ENCODE data around the gene KRTAP10-9. TPM values are rescaled to one million over a fixed set of nuclear protein-coding genes. Genes with fewer than 3 reads are reported as not detected.
"Not testable (repeated sequence)": the region's sequence is repeated elsewhere in the genome, so short reads cannot be mapped to it uniquely, and the experiment has no call there.

KRTAP10-9 gene
- total and polyA plus RNA-seq, 10 donors: not detected

GRCh38 chr21:44603911-44604310, 23.0 kb upstream of the KRTAP10-9 start:
- DNase-seq: no peak
- WGBS, 5 donors: 75 to 90% (median 87%) methylated on average over 8 of the region's 8 CpGs
- Histone ChIP-seq H3K4me1 (no peaks in the 10 kb centered on the region), H3K27ac (no peak overlapping the region), H3K9me3 (peaks cover 0 to 24% (median 3%) of the 10 kb centered on the region in 8 donors), H3K4me3 (no peak overlapping the region), H3K27me3 (replicated peaks in 1 of 7) (peaks cover 0 to 42% (median 21%) of the 10 kb centered on the region in 7 donors), H3K36me3 (no peaks in the 10 kb centered on the region)
- TF ChIP-seq POLR2AphosphoS5 (IDR thresholded peaks at IDR 0.05): no peak
- TF ChIP-seq, protein P1, sequence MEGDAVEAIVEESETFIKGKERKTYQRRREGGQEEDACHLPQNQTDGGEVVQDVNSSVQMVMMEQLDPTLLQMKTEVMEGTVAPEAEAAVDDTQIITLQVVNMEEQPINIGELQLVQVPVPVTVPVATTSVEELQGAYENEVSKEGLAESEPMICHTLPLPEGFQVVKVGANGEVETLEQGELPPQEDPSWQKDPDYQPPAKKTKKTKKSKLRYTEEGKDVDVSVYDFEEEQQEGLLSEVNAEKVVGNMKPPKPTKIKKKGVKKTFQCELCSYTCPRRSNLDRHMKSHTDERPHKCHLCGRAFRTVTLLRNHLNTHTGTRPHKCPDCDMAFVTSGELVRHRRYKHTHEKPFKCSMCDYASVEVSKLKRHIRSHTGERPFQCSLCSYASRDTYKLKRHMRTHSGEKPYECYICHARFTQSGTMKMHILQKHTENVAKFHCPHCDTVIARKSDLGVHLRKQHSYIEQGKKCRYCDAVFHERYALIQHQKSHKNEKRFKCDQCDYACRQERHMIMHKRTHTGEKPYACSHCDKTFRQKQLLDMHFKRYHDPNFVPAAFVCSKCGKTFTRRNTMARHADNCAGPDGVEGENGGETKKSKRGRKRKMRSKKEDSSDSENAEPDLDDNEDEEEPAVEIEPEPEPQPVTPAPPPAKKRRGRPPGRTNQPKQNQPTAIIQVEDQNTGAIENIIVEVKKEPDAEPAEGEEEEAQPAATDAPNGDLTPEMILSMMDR (IDR thresholded peaks at IDR 0.05 in 8 of 11, conservative IDR thresholded peaks at IDR 0.05 in 3 of 11): no peak
- no peak for TF ChIP-seq POLR2A (IDR thresholded peaks at IDR 0.05)
- intact Hi-C loops (cut with DNase I; ENCODE audit: low total_unique reads): loop anchor here (5.0 kb wide), 1 partner anchor 128 kb away; no protein-coding TSS in a partner anchor

GRCh38 chr21:44606495-44606894, 20.4 kb upstream of the KRTAP10-9 start:
- intact Hi-C loops (cut with DNase I; ENCODE audit: low total_unique reads): no loop called here
- H3K27ac ChIP-seq: no peak overlapping the region
- TF ChIP-seq POLR2AphosphoS5 (IDR thresholded peaks at IDR 0.05) (no peak), POLR2A (IDR thresholded peaks at IDR 0.05) (no peak)
- TF ChIP-seq, protein P1 (IDR thresholded peaks at IDR 0.05 in 8 of 11, conservative IDR thresholded peaks at IDR 0.05 in 3 of 11): no peak
- H3K9me3 ChIP-seq: peaks cover 0 to 46% (median 29%) of the 10 kb centered on the region in 8 donors
- no peaks in the 10 kb centered on the region for H3K36me3 ChIP-seq
- no peaks in the 10 kb centered on the region for H3K4me1 ChIP-seq
- DNase-seq: no peak
- H3K27me3 ChIP-seq (replicated peaks in 1 of 7): peaks cover 0 to 25% (median 15%) of the 10 kb centered on the region in 7 donors
- 72 to 84% (median 78%) methylated on average over 4 of the region's 4 CpGs for WGBS, 5 donors
- H3K4me3 ChIP-seq: no peak overlapping the region

GRCh38 chr21:44609193-44609592, 17.7 kb upstream of the KRTAP10-9 start:
- H3K36me3 ChIP-seq: no peaks in the 10 kb centered on the region
- H3K27ac ChIP-seq: no peak overlapping the region
- no peak for DNase-seq
- no peak overlapping the region for H3K4me3 ChIP-seq
- H3K9me3 ChIP-seq: peaks cover 0 to 50% (median 35%) of the 10 kb centered on the region in 8 donors
- intact Hi-C loops (cut with DNase I; ENCODE audit: low total_unique reads): no loop called here
- peaks cover 0 to 19% (median 0%) of the 10 kb centered on the region in 7 donors for H3K27me3 ChIP-seq (replicated peaks in 1 of 7)
- no peaks in the 10 kb centered on the region for H3K4me1 ChIP-seq
- TF ChIP-seq, protein P1 (IDR thresholded peaks at IDR 0.05 in 8 of 11, conservative IDR thresholded peaks at IDR 0.05 in 3 of 11): no peak
- no peak for TF ChIP-seq POLR2A (IDR thresholded peaks at IDR 0.05)
- TF ChIP-seq POLR2AphosphoS5 (IDR thresholded peaks at IDR 0.05): no peak

DNA sequence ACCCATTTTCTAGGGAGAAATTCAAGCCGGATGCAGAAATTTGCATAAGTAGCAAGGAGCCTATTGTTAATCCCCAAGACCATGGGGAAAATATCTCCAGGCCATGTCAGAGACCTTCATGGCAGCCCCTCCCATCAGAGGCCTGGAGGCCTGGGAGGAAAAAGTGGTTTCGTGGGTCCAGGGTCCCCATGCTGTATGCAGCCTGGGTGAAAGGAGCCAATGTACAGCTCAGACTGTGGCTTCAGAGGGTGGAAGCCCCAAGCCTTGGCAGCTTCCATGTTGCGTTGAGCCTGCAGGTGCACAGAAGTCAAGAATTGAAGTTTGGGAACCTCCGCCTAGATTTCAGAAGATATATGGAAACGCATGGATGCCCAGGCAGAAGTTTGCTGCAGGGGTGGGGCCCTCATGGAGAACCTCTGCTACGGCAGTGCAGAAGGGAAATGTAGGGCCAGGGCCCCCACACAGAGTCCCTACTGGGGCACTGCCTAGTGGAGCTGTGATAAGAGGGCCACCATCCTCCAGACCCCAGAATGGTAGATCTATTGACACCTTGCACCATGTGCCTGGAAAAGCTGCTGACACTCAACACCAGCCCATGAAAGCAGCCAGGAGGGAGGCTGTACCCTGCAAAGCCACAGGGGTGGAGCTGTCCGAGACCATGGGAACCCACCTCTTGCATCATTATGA, 16.6 kb upstream of the KRTAP10-9 start:
- H3K4me1 ChIP-seq; DNase-seq; intact Hi-C loops (cut with DNase I; ENCODE audit: low total_unique reads); H3K27ac ChIP-seq; H3K36me3 ChIP-seq; H3K4me3 ChIP-seq: not testable (repeated sequence)
- Histone ChIP-seq H3K9me3 (peaks cover 0 to 46% (median 34%) of the 10 kb centered on the region in 8 donors), H3K27me3 (replicated peaks in 1 of 7) (peaks cover 0 to 30% (median 0%) of the 10 kb centered on the region in 7 donors)
- WGBS, 5 donors: 91 to 95% (median 94%) methylated on average over 7 of the region's 7 CpGs
